GM12873 (cell line): ENCODE data around the gene CDH4.

Experiments
- TF ChIP-seq, protein P1 (sequence below): IDR thresholded peaks from 2 replicates; pipeline ENCODE4 v1.5.1; 2012; ENCODE audit warnings: low read depth, mild to moderate bottlenecking, moderate library complexity, low read length, control low read depth; ENCODE audit not compliant: insufficient read depth; ENCODE audit errors: missing control alignments

CDH4 gene

DNA sequence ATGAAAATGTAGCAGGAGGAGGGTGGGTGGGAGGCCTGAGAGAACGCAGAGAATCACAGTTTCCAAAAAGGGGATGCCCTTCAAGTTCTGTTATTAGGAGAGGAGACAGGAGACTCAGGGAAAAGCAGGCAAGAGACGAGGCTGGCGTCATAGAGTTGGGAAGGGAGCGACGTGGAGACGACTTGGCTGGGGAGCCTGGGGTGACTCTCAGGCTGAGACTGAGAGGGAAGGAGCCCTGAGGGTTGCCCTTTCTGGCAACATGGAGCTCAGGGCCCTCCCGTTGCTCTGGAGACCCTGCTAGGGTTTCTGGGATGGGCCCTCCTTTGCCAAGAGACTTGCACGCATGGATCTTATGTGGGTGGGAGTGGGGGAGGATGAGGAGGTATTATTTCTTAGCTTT is 108.9 kb downstream of the CDH4 start:
- TF ChIP-seq, protein P1, sequence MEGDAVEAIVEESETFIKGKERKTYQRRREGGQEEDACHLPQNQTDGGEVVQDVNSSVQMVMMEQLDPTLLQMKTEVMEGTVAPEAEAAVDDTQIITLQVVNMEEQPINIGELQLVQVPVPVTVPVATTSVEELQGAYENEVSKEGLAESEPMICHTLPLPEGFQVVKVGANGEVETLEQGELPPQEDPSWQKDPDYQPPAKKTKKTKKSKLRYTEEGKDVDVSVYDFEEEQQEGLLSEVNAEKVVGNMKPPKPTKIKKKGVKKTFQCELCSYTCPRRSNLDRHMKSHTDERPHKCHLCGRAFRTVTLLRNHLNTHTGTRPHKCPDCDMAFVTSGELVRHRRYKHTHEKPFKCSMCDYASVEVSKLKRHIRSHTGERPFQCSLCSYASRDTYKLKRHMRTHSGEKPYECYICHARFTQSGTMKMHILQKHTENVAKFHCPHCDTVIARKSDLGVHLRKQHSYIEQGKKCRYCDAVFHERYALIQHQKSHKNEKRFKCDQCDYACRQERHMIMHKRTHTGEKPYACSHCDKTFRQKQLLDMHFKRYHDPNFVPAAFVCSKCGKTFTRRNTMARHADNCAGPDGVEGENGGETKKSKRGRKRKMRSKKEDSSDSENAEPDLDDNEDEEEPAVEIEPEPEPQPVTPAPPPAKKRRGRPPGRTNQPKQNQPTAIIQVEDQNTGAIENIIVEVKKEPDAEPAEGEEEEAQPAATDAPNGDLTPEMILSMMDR, result no peak

DNA sequence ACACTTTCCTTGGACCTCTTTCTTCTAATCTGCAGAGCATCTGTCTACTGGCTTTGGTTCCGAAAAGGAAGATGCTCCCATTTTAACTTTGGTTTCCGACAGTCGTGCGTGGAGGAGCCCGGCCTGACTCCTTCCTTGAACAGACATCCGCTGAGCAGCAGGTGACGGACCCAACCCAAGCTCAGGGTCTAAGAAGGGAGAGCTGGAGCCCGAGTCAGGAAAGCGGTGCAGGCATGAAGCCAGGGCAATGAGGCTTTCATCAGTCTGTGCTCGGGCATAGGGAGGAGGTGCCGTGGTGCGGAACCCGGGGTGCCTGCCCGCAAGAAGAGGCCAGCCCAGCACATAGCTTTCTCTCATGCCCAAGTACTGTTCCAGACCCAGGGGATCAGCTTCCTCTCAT is 109.4 kb downstream of the CDH4 start:
- TF ChIP-seq, protein P1, result no peak

DNA sequence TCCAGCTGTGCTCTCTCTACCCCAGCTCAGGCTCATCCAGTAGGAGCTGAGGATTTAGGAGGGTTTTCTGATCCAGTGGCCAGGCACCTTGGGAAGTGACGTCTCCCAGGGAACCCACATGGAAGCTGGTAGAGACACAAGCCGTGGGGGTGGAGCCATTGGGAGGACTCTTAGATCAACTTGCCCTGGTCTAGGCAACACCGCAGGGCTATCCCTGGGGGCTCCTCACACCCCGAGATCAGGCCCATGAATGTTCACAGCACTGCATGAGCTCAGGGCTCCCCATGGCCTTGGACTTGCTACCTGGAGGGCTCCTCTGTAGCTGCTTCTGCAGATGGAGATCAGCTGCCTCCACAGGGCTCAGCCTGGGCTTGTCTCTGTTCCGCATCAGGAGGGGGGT is 112.1 kb downstream of the CDH4 start:
- TF ChIP-seq, protein P1, result no peak

DNA sequence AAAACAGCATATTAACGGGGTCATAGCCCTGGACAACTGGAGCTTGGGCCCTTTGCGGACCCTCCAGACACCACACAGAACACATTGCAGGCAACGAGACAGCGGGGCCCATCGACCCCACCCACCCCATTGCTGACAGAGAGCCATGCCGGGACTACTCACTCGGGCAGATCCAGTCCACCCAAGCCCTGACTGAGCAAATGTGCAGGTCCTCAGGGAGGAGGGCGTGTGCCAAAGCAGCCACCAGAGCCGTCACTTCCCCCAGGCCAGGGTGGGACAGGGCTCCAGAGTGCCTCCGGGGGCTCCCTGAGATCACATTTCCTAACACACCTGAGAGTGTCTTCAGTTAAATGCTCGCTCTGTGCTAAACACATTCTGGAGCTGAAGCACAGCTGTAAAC is 114.9 kb downstream of the CDH4 start:
- TF ChIP-seq, protein P1, result no peak

DNA sequence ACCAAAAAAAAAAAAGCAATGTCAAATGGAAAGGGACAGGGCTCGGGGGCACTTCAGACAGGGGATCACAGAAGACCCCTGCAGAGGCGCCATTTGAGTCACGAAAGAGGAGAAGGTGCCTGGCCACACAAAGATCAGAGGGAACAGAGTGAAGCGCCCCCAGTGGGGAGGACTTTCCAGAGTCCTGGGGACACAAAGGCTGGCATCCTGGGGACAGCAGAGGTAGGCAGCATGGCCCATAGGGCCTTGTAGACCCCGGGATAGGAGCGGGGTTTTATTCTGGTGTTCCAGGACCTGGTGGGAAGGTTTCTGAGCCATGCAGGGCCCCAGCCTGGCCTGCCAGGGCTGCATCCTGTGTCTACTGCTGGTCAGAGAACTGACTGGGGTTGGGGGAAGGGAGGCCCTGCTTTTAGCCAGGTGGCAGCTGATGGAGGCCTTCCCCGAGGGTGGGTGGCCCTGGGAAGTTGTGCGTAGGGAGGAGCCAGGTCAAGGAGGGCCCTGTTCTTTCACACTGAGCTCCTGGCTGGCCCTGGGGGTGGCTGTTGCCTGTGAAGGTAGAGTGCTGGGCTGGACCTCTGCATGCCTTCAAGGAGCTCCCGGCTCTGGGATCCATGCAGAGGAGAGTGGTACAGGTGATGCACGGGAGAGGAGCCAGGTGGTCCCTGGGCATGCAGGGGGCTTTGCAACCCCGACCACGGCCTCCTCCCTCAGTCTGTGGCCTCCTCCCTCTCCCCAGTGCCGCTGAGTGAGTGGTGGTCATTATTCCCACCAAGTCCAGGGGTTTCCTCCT is 117.9 kb downstream of the CDH4 start:
- TF ChIP-seq, protein P1, result no peak

DNA sequence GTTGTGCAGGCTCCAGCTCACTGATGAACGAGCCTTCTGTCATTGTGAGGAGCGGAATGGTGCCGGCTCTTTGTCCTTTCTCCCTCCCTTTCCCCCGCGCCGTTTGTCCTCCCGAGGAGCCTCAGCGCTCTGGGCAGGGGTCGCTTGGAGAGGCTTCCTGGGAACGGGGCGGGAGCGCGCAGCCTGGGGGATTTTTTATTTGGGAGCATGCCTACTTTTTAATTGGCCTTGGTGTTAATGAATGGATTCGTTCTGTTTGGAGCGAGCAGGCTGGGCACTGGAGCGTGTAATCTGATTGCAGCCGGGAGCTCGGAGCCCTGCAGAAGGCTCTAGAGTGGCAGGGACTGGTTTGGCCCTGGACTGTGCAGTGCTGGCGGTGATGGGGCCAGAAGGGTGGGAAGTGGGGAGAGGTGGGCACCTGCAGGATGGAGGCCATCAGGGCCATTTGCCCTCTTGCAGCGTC is 118.8 kb downstream of the CDH4 start:
- TF ChIP-seq, protein P1, result no peak

DNA sequence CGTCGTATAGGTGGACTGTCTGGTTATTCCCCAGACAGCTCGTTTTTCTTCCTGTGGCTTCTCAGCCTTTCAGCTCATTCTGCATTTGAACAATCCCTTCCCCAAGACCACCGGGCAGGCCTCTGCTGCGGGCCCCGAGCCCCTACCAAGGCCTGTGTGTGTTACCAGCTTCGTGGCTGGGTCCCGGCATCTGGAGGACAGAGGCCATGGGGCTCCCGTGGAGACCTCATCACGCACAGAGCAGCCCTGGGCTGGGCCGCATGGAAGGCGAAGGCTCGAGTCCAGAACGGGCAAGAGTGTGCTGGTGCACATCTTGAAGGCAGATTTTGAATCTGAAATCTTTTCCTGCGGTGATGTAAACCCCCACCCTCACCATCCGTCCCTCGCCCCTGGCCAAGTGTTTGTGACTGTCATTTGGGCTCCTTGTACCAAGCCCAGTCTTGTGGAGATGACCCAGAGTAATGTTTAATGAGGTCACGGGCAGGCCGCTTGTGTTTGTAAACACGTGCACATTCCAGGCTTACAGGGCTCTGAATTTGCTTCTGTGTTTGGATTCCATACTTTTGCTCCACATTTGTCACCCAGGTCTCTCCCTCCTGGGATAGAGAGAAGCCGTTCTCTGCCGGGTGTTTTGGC is 119.6 kb downstream of the CDH4 start:
- TF ChIP-seq, protein P1, result no peak
